IPS-NIHi11 (cell line): ENCODE results near the gene DIRAS3.
"Not testable (repeated sequence)": the region's sequence is repeated elsewhere in the genome, so short reads cannot be mapped to it uniquely, and the experiment has no call there.

Experiments
- DNase-seq: peaks from one replicate; pipeline ENCODE4 v3.0.0; 2012; ENCODE audit warnings: mixed read lengths, low spot score

Gene DIRAS3

GRCh38 chr1:68024635-68025338, 25.6 kb downstream of the DIRAS3 start:
- DNase-seq: no peak

- no peak for DNase-seq
Measured at GRCh38 chr1:68016381-68016780, 34.0 kb downstream of the DIRAS3 start.

GRCh38 chr1:68015971-68016370, 34.5 kb downstream of the DIRAS3 start:
- no peak for DNase-seq

GRCh38 chr1:68015369-68015768, 35.1 kb downstream of the DIRAS3 start:
- DNase-seq: no peak

GRCh38 chr1:68013351-68013750, 37.1 kb downstream of the DIRAS3 start:
- DNase-seq: no peak

- no peak for DNase-seq
Measured at GRCh38 chr1:68011657-68012375, 38.6 kb downstream of the DIRAS3 start.

GRCh38 chr1:68010543-68010942, 39.9 kb downstream of the DIRAS3 start:
- no peak for DNase-seq

GRCh38 chr1:68010090-68010489, 40.3 kb downstream of the DIRAS3 start:
- peak; percentile 22 for DNase-seq

GRCh38 chr1:68003626-68004025, 46.8 kb downstream of the DIRAS3 start:
- not testable (repeated sequence) for DNase-seq

GRCh38 chr1:68000191-68000590, 50.2 kb downstream of the DIRAS3 start:
- no peak for DNase-seq

- DNase-seq: no peak
Measured at GRCh38 chr1:67997746-67998145, 52.7 kb downstream of the DIRAS3 start.
